NCI-H1092 treated with DMSO at 0.1 percent for 48 hours (cell line): Measurements from ENCODE around the gene ATP9B.

ENCODE experiments used
- DNase-seq: peaks from one replicate; lab custom pipeline; 2025; lab: John Stamatoyannopoulos, UW

ATP9B gene

GRCh38 chr18:79328887-79329286 is 259.7 kb downstream of the ATP9B start:
- DNase-seq, result no peak

GRCh38 chr18:79329786-79330185 is 260.6 kb downstream of the ATP9B start:
- DNase-seq, result no peak

- DNase-seq, result no peak
Observed at GRCh38 chr18:79332646-79333045, 263.5 kb downstream of the ATP9B start.

- DNase-seq, result no peak
Observed at GRCh38 chr18:79333046-79333445, 263.9 kb downstream of the ATP9B start.

GRCh38 chr18:79334496-79335233 is 265.5 kb downstream of the ATP9B start:
- no peak for DNase-seq

GRCh38 chr18:79335833-79336360 is 266.7 kb downstream of the ATP9B start:
- DNase-seq, result no peak

GRCh38 chr18:79336556-79337142 is 267.5 kb downstream of the ATP9B start:
- no peak for DNase-seq

- DNase-seq, result no peak
Observed at GRCh38 chr18:79337184-79337583, 268.0 kb downstream of the ATP9B start.

GRCh38 chr18:79337620-79338019 is 268.4 kb downstream of the ATP9B start:
- DNase-seq, result no peak

GRCh38 chr18:79339094-79339908 is 270.1 kb downstream of the ATP9B start:
- DNase-seq, result no peak

- no peak for DNase-seq
Observed at GRCh38 chr18:79343567-79344207, 274.5 kb downstream of the ATP9B start.

- DNase-seq, result no peak
Observed at GRCh38 chr18:79344208-79344581, 275.0 kb downstream of the ATP9B start.

GRCh38 chr18:79345366-79345765 is 276.2 kb downstream of the ATP9B start:
- no peak for DNase-seq

- DNase-seq, result no peak
Observed at GRCh38 chr18:79345981-79346380, 276.8 kb downstream of the ATP9B start.

- DNase-seq, result no peak
Observed at GRCh38 chr18:79348066-79348465, 278.9 kb downstream of the ATP9B start.

- no peak for DNase-seq
Observed at GRCh38 chr18:79352432-79352831, 283.2 kb downstream of the ATP9B start.

GRCh38 chr18:79353267-79353666 is 284.1 kb downstream of the ATP9B start:
- no peak for DNase-seq

- no peak for DNase-seq
Observed at GRCh38 chr18:79354350-79354749, 285.2 kb downstream of the ATP9B start.

- no peak for DNase-seq
Observed at GRCh38 chr18:79355433-79356335, 286.5 kb downstream of the ATP9B start.

- no peak for DNase-seq
Observed at GRCh38 chr18:79356435-79356834, 287.2 kb downstream of the ATP9B start.

GRCh38 chr18:79360933-79361332 is 291.7 kb downstream of the ATP9B start:
- no peak for DNase-seq
